IPS DF 6.9 (cell line): ENCODE results near the gene DUS3L.
A peak's percentile ranks its signal among the peaks of the same experiment; 100 is the strongest.

ENCODE experiments used
- DNase-seq: peaks from one replicate; pipeline ENCODE4 v3.0.0-alpha.2; 2013; ENCODE audit warnings: low read depth, low spot score
- H3K27ac ChIP-seq: one replicate; pipeline ENCODE4 v1.5.1; 2013; ENCODE audit warnings: low read length, control low read depth
- H3K27me3 ChIP-seq: 2 replicates; pipeline ENCODE4 v1.6.1; 2013; ENCODE audit warnings: mild to moderate bottlenecking, low read length; ENCODE audit not compliant: control insufficient read depth, insufficient read depth
- H3K36me3 ChIP-seq: 2 replicates; pipeline ENCODE4 v1.6.1; 2013; ENCODE audit warnings: low read length; ENCODE audit not compliant: control insufficient read depth, insufficient read depth
- H3K4me1 ChIP-seq: 2 replicates; pipeline ENCODE4 v1.6.1; 2013; ENCODE audit warnings: low read length; ENCODE audit not compliant: control insufficient read depth, insufficient read depth
- H3K4me3 ChIP-seq: 2 replicates; pipeline ENCODE4 v1.5.1; 2013; ENCODE audit warnings: mild to moderate bottlenecking, low read length
- H3K9me3 ChIP-seq: 2 replicates; pipeline ENCODE4 v1.6.1; 2013; ENCODE audit warnings: low read length, inconsistent platforms; ENCODE audit not compliant: control insufficient read depth, insufficient read depth
- WGBS: extraction: QIAGEN DNeasy Blood & Tissue Kit; methylation state at CpG from one replicate; pipeline ENCODE4 v1.1.7; 2013; ENCODE audit warnings: mixed read lengths, missing lambda C conversion rate; ENCODE audit not compliant: insufficient read length, insufficient coverage; 5-methylcytosine and 5-hydroxymethylcytosine counted together

DUS3L gene

GRCh38 chr19:5806133-5806489, 15.1 kb upstream of the DUS3L start:
- Histone ChIP-seq H3K4me3 (no peak overlapping the region; the same call in 1 of the 2 replicates), H3K27me3 (peaks cover 1% of the 10 kb centered on the region; the same call in 1 of the 2 replicates), H3K36me3 (no peaks in the 10 kb centered on the region), H3K4me1 (peaks cover 2% of the 10 kb centered on the region; the same call in 1 of the 2 replicates), H3K27ac (no peak overlapping the region), H3K9me3 (no peaks in the 10 kb centered on the region)
- WGBS, result no CpG with 5 or more reads among the region's 6 CpGs
- no peak for DNase-seq

DNA sequence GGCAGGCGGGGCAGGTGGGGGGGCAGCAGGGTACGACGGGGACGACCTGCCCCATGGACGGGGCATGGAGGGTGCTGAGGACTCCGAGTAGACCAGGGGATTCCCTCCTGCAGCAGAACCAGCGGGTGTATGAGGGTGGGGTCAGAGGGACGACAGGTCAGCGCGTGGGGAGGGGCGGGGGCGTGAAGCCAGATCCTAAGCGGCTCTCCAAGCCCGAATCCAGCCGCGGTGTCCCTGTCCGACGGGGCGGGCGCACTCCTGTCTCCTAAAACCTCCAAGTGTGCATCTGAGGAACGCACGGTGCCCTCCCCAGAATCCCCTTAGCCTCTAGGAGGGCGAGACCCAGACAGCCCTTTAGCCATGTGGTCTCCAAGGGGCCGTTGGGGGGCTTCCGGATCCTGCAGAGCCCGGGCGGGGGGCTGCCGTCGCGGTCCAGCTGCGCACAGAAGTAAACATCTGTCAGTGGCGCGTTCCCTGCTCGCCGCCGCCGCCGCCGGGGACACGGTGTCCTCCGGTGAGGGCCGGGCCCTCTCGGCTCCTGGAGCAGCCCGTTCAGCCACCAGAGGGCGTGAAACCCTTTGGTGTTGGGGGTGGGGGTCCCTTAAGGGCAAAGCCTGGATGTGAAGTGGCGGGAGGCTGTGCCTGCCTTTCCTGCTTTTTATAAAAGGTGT, 14.6 kb upstream of the DUS3L start:
- H3K9me3 ChIP-seq, result no peaks in the 10 kb centered on the region
- no peaks in the 10 kb centered on the region for H3K36me3 ChIP-seq
- peaks cover 2% of the 10 kb centered on the region; the same call in 1 of the 2 replicates for H3K4me1 ChIP-seq
- WGBS, result no CpG with 5 or more reads among the region's 46 CpGs
- no peak overlapping the region for H3K27ac ChIP-seq
- H3K27me3 ChIP-seq, result peaks cover 1% of the 10 kb centered on the region; the same call in 1 of the 2 replicates
- DNase-seq, result no peak
- peak overlapping the region; percentile 47; the same call in 1 of the 2 replicates for H3K4me3 ChIP-seq

GRCh38 chr19:5804516-5805461, 13.8 kb upstream of the DUS3L start, which contains the start of gene NRTN:
Gene NRTN (plus strand): TSS chr19:5805067. CDS start chr19:5824166, 19,099 bp downstream.
- no peaks in the 10 kb centered on the region for H3K9me3 ChIP-seq
- H3K36me3 ChIP-seq, result no peaks in the 10 kb centered on the region
- DNase-seq, result no peak
- peak within 1 kb of the TSS; percentile 47; the same call in 1 of the 2 replicates for H3K4me3 ChIP-seq
- WGBS, result no CpG with 5 or more reads among the region's 107 CpGs
- H3K27me3 ChIP-seq, result peaks cover 1% of the 10 kb centered on the region; the same call in 1 of the 2 replicates
- H3K27ac ChIP-seq, result no peak within 1 kb of the TSS
- peaks cover 2% of the 10 kb centered on the region; the same call in 1 of the 2 replicates for H3K4me1 ChIP-seq

GRCh38 chr19:5803752-5804515, 13.0 kb upstream of the DUS3L start:
- WGBS, result no CpG with 5 or more reads among the region's 54 CpGs
- peaks cover 2% of the 10 kb centered on the region for H3K4me1 ChIP-seq
- H3K9me3 ChIP-seq, result no peaks in the 10 kb centered on the region
- no peaks in the 10 kb centered on the region for H3K36me3 ChIP-seq
- H3K27ac ChIP-seq, result no peak overlapping the region
- H3K4me3 ChIP-seq, result peak overlapping the region; percentile 19; the same call in 1 of the 2 replicates
- peaks cover 1% of the 10 kb centered on the region; the same call in 1 of the 2 replicates for H3K27me3 ChIP-seq
- DNase-seq, result peak; percentile 92

DNA sequence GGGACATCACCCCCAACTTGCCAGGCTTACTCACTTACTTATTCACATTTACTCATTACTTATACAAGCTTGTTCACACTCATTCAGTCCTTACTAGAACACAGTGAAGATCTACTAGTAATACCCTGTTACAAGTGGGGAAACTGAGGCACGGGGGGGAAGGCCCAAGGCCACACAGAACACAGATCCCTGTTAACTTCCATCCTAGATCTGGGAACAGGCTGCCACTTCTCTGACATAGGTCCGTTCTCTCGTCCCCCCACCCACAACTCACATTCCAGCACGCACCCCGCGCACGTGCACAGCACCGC, 12.4 kb upstream of the DUS3L start:
- no peak for DNase-seq
- H3K4me3 ChIP-seq, result peak overlapping the region; percentile 19; the same call in 1 of the 2 replicates
- no CpG with 5 or more reads among the region's 8 CpGs for WGBS
- no peaks in the 10 kb centered on the region for H3K9me3 ChIP-seq
- H3K27me3 ChIP-seq, result peaks cover 1% of the 10 kb centered on the region; the same call in 1 of the 2 replicates
- H3K27ac ChIP-seq, result no peak overlapping the region
- H3K4me1 ChIP-seq, result peaks cover 2% of the 10 kb centered on the region
- H3K36me3 ChIP-seq, result no peaks in the 10 kb centered on the region

DNA sequence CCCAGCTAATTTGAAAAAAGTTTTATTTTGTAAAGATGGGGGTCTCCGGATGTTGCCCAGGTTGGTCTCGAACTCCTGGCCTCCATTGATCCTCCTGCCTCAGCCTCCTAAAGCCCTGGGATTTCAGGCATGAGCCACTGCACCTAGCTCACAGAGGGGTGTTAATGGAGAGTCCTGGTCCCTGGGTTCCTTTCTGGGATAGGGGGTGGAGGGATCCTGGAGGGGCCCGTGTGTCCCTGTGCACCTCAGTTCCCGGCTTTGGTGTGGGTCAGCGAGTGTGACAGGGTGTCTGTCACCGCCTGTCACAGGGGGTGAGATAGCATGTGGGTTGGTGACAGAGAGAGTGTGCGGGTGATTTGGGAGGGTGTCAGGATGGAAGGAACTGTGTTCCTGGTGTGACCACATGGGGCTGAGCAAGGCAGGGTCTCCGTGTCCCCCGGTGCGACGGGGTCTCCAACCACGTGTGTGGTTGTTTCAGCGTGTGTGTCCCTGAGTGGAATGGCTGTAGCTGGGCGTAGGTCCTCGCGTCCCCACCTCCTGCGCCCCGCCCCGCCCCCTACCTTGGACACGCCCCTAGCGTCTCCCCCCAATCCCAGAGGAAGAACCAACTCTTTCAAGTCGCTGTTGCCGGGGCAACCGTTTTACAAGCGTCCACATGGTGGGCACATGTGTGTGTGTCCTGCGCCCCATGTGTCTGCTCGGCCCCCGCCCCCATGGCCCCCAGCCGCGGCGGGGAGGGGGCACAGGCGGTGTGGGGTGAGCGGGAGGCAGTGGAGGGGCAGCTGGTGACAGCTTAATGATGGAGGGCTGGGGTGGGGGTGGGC, 11.0 kb upstream of the DUS3L start:
- Histone ChIP-seq H3K9me3 (no peaks in the 10 kb centered on the region), H3K27ac (no peak overlapping the region), H3K36me3 (no peaks in the 10 kb centered on the region), H3K27me3 (peaks cover 1% of the 10 kb centered on the region; the same call in 1 of the 2 replicates), H3K4me1 (peaks cover 2% of the 10 kb centered on the region), H3K4me3 (no peak overlapping the region)
- no peak for DNase-seq
- WGBS, result no CpG with 5 or more reads among the region's 33 CpGs

- WGBS, result no CpG with 5 or more reads among the region's 17 CpGs
- Histone ChIP-seq H3K36me3 (no peaks in the 10 kb centered on the region), H3K27me3 (peaks cover 1% of the 10 kb centered on the region; the same call in 1 of the 2 replicates), H3K4me3 (no peak overlapping the region), H3K4me1 (peaks cover 2% of the 10 kb centered on the region), H3K9me3 (no peaks in the 10 kb centered on the region), H3K27ac (no peak overlapping the region)
- DNase-seq, result no peak
Observed at GRCh38 chr19:5800361-5801270, 9.7 kb upstream of the DUS3L start.

DNA sequence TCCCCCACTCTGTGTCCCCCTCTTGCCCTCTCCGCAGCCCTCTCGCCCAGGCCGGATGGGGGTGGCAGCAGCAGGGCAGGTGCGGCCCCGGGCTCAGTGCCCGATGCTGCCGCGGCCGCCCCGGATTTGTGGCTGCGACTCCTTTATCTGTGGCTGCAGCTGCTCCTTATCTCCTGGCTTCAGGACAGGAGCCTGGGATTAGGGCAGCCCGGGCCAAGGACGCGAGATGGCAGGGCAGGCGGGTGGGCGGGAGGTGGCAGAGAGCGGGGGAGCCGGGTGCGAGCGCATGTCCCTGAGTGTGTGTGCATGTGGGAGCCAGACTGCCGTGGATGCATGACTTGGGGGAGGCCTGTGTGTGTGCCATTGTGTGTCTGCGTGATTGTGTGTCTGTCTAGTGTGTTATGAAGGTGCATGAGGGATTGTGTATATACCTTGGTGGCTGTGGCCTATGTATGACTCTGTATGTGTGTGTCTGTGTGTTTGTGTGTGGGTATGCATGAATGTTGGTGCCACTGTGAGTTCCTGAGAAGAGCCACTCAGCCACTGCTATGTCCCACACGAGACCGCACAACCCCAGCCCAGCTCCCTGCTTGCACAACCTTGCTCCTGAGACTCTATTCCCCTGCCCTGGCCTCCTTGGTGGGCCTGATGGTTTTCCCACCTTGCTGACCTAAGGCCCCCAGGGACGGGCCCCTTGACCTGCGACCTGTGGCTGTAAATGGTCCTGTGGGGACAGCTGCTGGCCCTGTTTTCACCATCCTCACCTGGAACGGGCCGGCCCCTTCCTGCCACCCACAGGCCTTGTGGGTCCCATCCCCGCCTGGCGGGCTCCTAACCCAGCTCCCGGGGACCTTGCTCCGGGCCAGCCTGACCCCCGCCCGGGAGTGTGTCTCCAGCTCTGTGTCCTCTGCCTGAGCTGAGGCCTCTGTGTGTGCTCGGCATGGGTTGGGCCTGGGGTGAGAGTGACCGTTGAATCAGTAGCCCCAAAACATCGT, 8.6 kb upstream of the DUS3L start:
- no peak overlapping the region for H3K4me3 ChIP-seq
- no peak overlapping the region for H3K27ac ChIP-seq
- no CpG with 5 or more reads among the region's 37 CpGs for WGBS
- H3K4me1 ChIP-seq, result peaks cover 2% of the 10 kb centered on the region
- no peaks in the 10 kb centered on the region for H3K36me3 ChIP-seq
- no peaks in the 10 kb centered on the region for H3K9me3 ChIP-seq
- H3K27me3 ChIP-seq, result peaks cover 1% of the 10 kb centered on the region; the same call in 1 of the 2 replicates
- DNase-seq, result no peak
